Gastroesophageal sphincter (tissue), 4 donors: ENCODE data around the gene HAGHL. TPM values are rescaled to one million over a fixed set of nuclear protein-coding genes. Genes with fewer than 3 reads are reported as not detected.

Source experiments
- ATAC-seq: fragments of 150-250 bp; one replicate; pipeline ENCODE4 v1.9.1; 2016; ENCODE audit warnings: mild to moderate bottlenecking, moderate library complexity
- H3K27ac ChIP-seq, 4 donors: fragments of 200-600 bp; sonication (generic) in 3 of 4; 1 replicate in 3 of 4; 2 replicates in 1 of 4; pipeline ENCODE4 v1.5.1; 2016 to 2019
- H3K27me3 ChIP-seq: fragments of 200-600 bp; sonication (generic); one replicate; pipeline ENCODE4 v1.5.1; 2019
- H3K36me3 ChIP-seq, 2 donors: fragments of 200-600 bp; sonication (generic); one replicate each; pipeline ENCODE4 v1.5.1; 2019; ENCODE audit warnings: control low read depth in 1 of 2
- H3K4me1 ChIP-seq, 3 donors: fragments of 200-600 bp; sonication (generic); 1 replicate in 2 of 3; 2 replicates in 1 of 3; pipeline ENCODE4 v1.5.1; 2016 to 2019; ENCODE audit warnings: control low read depth in 2 of 3
- H3K4me3 ChIP-seq, 2 donors: fragments of 200-600 bp; sonication (generic); one replicate each; pipeline ENCODE4 v1.5.1; 2019; ENCODE audit warnings: mild to moderate bottlenecking in 1 of 2, moderate library complexity in 1 of 2
- H3K9me3 ChIP-seq, 3 donors: fragments of 200-600 bp; sonication (generic); one replicate each; pipeline ENCODE4 v1.5.1; 2017 to 2019; ENCODE audit warnings: control low read depth in 2 of 3
- EP300 ChIP-seq: sonication (generic); formaldehyde crosslinking; IDR thresholded peaks from one replicate; pipeline ENCODE4 v1.6.1; 2017; ENCODE audit warnings: antibody characterized with exemption, mild to moderate bottlenecking
- POLR2A ChIP-seq, 2 donors: fragments of 450-650 bp; IDR thresholded peaks; one replicate each; pipeline ENCODE4 v1.6.1; 2017; ENCODE audit warnings: antibody characterized with exemption in 2 of 2, mild to moderate bottlenecking in 2 of 2, moderate library complexity in 1 of 2
- POLR2AphosphoS5 ChIP-seq: sonication (generic); formaldehyde crosslinking; IDR thresholded peaks from one replicate; pipeline ENCODE4 v1.6.1; 2017; ENCODE audit warnings: antibody characterized with exemption
- WGBS, 2 donors: methylation state at CpG; one replicate each; pipeline ENCODE4 v1.1.5; 2018; ENCODE audit warnings: low coverage in 1 of 2; 5-methylcytosine and 5-hydroxymethylcytosine counted together
- total RNA-seq, 4 donors: library from RNA; depleted of rRNA; stranded (reverse); fragments of >200 nt; gene quantifications; one replicate each; pipeline ENCODE4 v1.1.0, GENCODE V29; 2016
- TF ChIP-seq, protein P1 (sequence below), 4 experiments: fragments of 200-600 bp in 2 of 4; fragments of 450-650 bp in 2 of 4; sonication (generic) in 1 of 4; IDR thresholded peaks; one replicate each; pipeline ENCODE4 v1.5.1; 2017 to 2019; ENCODE audit warnings: antibody characterized with exemption in 4 of 4, mild to moderate bottlenecking in 2 of 4, moderate library complexity in 2 of 4

Gene HAGHL
- total RNA-seq, 4 donors from 2014 or later = 1.1 to 4.8 (median 2.8) TPM

DNA sequence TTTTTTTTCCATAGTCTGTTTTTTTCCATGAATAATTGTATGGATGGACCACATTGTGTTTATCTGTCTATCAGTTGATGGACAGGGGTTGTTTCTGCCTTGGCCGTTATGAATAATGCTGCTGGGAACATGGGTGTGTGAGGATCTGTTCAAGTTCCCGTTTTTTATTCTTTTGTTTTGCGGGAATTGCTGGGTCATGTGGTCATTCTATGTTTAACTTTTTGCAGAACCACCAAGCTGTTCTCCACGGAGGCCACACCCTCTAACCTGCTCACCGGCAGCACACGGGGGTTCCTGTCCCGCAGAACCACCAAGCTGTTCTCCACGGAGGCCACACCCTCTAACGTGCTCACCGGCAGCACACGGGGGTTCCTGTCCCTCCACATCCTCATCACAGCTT, 27.8 kb downstream of the HAGHL start:
- Histone ChIP-seq H3K9me3 (no peaks in the 10 kb centered on the region), H3K4me1 (no peaks in the 10 kb centered on the region), H3K27ac (no peak overlapping the region), H3K27me3 (peaks cover 53% of the 10 kb centered on the region), H3K4me3 (no peak overlapping the region), H3K36me3 (no peaks in the 10 kb centered on the region)
- WGBS, 2 donors = 45 to 47% methylated on average over 6 of the region's 11 CpGs
- no peak for ATAC-seq
- no peak for TF ChIP-seq POLR2AphosphoS5
- TF ChIP-seq POLR2A (IDR thresholded peaks at IDR 0.05) = no peak
- TF ChIP-seq EP300 = no peak
- TF ChIP-seq, protein P1, sequence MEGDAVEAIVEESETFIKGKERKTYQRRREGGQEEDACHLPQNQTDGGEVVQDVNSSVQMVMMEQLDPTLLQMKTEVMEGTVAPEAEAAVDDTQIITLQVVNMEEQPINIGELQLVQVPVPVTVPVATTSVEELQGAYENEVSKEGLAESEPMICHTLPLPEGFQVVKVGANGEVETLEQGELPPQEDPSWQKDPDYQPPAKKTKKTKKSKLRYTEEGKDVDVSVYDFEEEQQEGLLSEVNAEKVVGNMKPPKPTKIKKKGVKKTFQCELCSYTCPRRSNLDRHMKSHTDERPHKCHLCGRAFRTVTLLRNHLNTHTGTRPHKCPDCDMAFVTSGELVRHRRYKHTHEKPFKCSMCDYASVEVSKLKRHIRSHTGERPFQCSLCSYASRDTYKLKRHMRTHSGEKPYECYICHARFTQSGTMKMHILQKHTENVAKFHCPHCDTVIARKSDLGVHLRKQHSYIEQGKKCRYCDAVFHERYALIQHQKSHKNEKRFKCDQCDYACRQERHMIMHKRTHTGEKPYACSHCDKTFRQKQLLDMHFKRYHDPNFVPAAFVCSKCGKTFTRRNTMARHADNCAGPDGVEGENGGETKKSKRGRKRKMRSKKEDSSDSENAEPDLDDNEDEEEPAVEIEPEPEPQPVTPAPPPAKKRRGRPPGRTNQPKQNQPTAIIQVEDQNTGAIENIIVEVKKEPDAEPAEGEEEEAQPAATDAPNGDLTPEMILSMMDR (IDR thresholded peaks at IDR 0.05) = no peak

DNA sequence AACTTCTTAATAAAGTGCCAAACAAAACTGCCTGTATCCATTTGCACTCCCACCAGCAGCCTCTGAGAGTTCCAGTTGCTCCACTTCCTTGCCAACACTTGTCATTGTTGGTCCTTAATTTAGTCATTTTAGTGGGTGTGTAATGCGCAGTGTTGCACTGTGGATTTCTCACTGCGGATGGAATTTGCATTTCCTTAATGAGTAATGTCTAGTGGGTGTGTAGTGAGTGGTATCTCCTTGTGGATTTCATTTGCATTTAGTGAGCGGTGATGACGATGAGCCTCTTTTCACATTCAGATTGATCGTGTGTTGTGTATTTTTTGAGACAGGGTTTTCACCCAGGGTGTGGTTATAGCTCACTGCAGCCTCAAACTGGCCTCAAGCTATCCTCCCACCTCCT, 29.5 kb downstream of the HAGHL start:
- no peak for ATAC-seq
- 90 to 92% methylated on average over 5 of the region's 5 CpGs for WGBS, 2 donors
- Histone ChIP-seq H3K9me3 (no peaks in the 10 kb centered on the region), H3K4me1 (no peaks in the 10 kb centered on the region), H3K4me3 (no peak overlapping the region), H3K27ac (no peak overlapping the region), H3K36me3 (no peaks in the 10 kb centered on the region), H3K27me3 (peaks cover 54% of the 10 kb centered on the region)
- TF ChIP-seq POLR2A (IDR thresholded peaks at IDR 0.05) (no peak), POLR2AphosphoS5 (no peak), EP300 (no peak)
- TF ChIP-seq, protein P1 (IDR thresholded peaks at IDR 0.05) = no peak

DNA sequence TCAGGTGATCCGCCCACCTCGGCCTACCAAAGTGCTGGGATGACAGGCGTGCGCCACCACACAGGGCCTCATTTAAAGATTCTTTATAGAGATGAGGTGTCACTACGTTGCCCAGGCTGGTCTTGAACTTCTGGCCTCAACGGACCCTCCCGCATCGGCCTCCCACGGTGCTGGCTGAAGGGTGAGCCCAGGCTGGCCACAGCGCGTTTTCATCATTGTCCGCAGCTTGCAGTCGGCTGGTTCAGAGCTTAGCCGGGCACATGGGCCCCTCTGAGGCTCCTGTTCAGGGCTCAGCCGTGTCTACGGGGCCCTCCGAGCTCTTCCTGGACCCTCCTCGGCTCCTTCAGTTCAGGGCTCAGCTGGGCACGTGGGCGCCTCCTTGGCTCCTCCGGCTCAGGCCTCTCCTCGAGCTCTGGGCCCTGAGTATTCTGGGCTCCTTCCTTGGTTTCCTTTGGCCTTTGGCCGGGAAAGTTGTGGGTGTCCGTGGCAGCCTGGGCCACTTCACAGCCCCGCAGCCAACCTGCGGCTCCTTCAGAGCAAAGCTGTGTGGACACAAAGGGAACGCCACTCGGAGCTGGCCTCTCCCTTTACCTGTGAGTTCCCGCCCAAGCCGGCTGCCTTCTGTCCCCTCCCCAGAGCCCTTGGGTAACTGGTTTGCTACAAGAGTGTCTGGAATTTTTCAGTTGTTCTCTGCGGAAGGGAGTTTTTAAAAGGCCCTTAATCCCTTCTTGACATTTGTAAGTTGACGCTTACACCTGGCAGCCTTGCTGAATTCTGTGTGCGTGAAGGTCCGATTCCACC, 32.4 kb downstream of the HAGHL start:
- Histone ChIP-seq H3K27ac (no peak overlapping the region), H3K4me1 (no peaks in the 10 kb centered on the region), H3K4me3 (no peak overlapping the region), H3K9me3 (no peaks in the 10 kb centered on the region), H3K36me3 (no peaks in the 10 kb centered on the region), H3K27me3 (peaks cover 53% of the 10 kb centered on the region)
- no peak for ATAC-seq
- 51% methylated on average over 4 of the region's 34 CpGs; no CpG with 5 or more reads in 1 of the 2 donors for WGBS, 2 donors
- TF ChIP-seq POLR2A (IDR thresholded peaks at IDR 0.05) (no peak), POLR2AphosphoS5 (no peak), EP300 (no peak)
- TF ChIP-seq, protein P1 (IDR thresholded peaks at IDR 0.05) = no peak

DNA sequence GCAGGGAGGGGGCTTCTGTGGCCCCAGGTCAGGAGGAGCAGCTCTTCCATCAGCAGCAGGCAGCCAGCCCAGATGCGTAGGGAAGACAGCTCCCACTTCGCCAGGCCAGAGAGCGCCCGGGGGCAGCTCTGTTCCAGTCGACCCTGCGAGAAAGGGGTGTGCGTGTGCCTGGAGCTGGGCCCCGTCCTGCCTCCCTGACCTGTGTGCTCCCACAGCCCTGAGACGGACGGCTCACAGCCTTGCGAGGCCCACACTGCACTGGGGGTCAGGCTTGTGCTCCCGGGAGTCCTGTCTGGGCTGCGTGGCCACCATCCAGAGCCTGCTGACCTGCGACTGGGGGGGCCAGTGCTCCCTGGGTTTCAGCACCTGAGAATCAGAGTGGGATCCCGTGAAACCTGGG, 33.2 kb downstream of the HAGHL start:
- no peak overlapping the region for H3K27ac ChIP-seq
- 53 to 80% methylated on average over 2 to 3 of the region's 15 CpGs for WGBS, 2 donors
- H3K4me3 ChIP-seq = no peak overlapping the region
- H3K27me3 ChIP-seq = peaks cover 53% of the 10 kb centered on the region
- H3K4me1 ChIP-seq = no peaks in the 10 kb centered on the region
- no peaks in the 10 kb centered on the region for H3K9me3 ChIP-seq
- TF ChIP-seq, protein P1 (IDR thresholded peaks at IDR 0.05) = no peak
- no peak for TF ChIP-seq POLR2AphosphoS5
- TF ChIP-seq POLR2A (IDR thresholded peaks at IDR 0.05) = no peak
- TF ChIP-seq EP300 = no peak
- H3K36me3 ChIP-seq = no peaks in the 10 kb centered on the region
- no peak for ATAC-seq
